ENCODE data around the gene PRR20G. TPM values are rescaled to one million over a fixed set of nuclear protein-coding genes. Genes with fewer than 3 reads are reported as not detected.

Gene PRR20G
- total and polyA plus RNA-seq, 9 of the 15 experiments (the other 6 are each of a cell fraction or from before 2014, with no cell fraction given), result not detected

GRCh38 chr3:127262533-127262932, 25.3 kb downstream of the PRR20G start (continued):
- TF ChIP-seq BRF2 (IDR thresholded peaks at IDR 0.05; ENCODE audit: borderline replicate concordance, insufficient read depth, insufficient read length), result no peak
- TF ChIP-seq ZBTB34 (CRISPR knock-in tag; IDR thresholded peaks at IDR 0.05), result no peak
- TF ChIP-seq NR1H2 (CRISPR knock-in tag; IDR thresholded peaks at IDR 0.05), result no peak
- no peak for TF ChIP-seq CREB3 (tag; conservative IDR thresholded peaks at IDR 0.05; ENCODE audit: low read depth)

GRCh38 chr3:127261925-127262324, 25.9 kb downstream of the PRR20G start:
- H3K9ac ChIP-seq (ENCODE audit: insufficient read depth in 1 of 2, low read depth in 2 of 2, low read length in 2 of 2), result no peak overlapping the region
- H3K4me2 ChIP-seq (ENCODE audit: insufficient read depth, low read length), result no peak overlapping the region
- H3K9me1 ChIP-seq (ENCODE audit: control insufficient read depth, insufficient read depth, low read length), result no peaks in the 10 kb centered on the region
- ATAC-seq (no peak), DNase-seq (ENCODE audit: extremely low read depth in 1 of 4, low spot score in 3 of 4) (no peak), FAIRE-seq (no peak)
- CTCF ChIA-PET (ENCODE audit: low intra/inter-chr PET ratio), result no interaction called here
- POLR2A ChIA-PET, result no interaction called here
- in situ Hi-C loops (cut with MboI) (no loop called here), intact Hi-C loops (cut with micrococcal nuclease) (no loop called here)
- no peak overlapping the region for H3K4me3 ChIP-seq
- no peak overlapping the region for H2AFZ ChIP-seq (ENCODE audit: low read depth, low read length)
- no peaks in the 10 kb centered on the region for H3K4me1 ChIP-seq (replicated peaks in 1 of 2; ENCODE audit: control insufficient read depth in 2 of 2, insufficient read depth in 2 of 2, low read length in 2 of 2)
- no peaks in the 10 kb centered on the region; the same call in 1 of the 2 replicates for H4K20me1 ChIP-seq (replicated peaks; ENCODE audit: control insufficient read depth, insufficient read depth, low read length)
- H3K27ac ChIP-seq (ENCODE audit: extremely low read depth, low read depth, low read length), result no peak overlapping the region
- H3K36me3 ChIP-seq (ENCODE audit: control insufficient read depth, insufficient read depth, low read length), result no peaks in the 10 kb centered on the region
- TF ChIP-seq ZSCAN29 (IDR thresholded peaks at IDR 0.05), result no peak
- TF ChIP-seq MTA2 (IDR thresholded peaks at IDR 0.05; ENCODE audit: low read depth), result no peak
- TF ChIP-seq ZNF785 (CRISPR knock-in tag; IDR thresholded peaks at IDR 0.05), result no peak
- TF ChIP-seq TCF3 (CRISPR knock-in tag; IDR thresholded peaks at IDR 0.05), result no peak
- TF ChIP-seq RAD21 (CRISPR knock-in tag; conservative IDR thresholded peaks at IDR 0.05 in 1 of 2, IDR thresholded peaks at IDR 0.05 in 1 of 2), result no peak
- no peak for TF ChIP-seq RBM14 (IDR thresholded peaks at IDR 0.05; ENCODE audit: borderline replicate concordance, insufficient read depth, low read depth, low read length)
- 1% methylated on average over 7 of the region's 7 CpGs for WGBS (ENCODE audit: insufficient coverage, low coverage, missing lambda C conversion rate)
- H3K79me2 ChIP-seq (ENCODE audit: control insufficient read depth, insufficient read depth, low read length), result no peaks in the 10 kb centered on the region
- no peaks in the 10 kb centered on the region for H3K9me3 ChIP-seq (replicated peaks; ENCODE audit: control insufficient read depth, insufficient read depth, low read depth, low read length)
- BruUV-seq (replicated peaks), result no TSS peak
- peaks cover 0 to 5% of the 10 kb centered on the region in 2 experiments; a peak in 1 of 5 replicates for H3K27me3 ChIP-seq (ENCODE audit: control insufficient read depth in 2 of 2, insufficient read depth in 2 of 2, low read length in 2 of 2)
